Measurements from ENCODE around the gene XYLT1. TPM values are rescaled to one million over a fixed set of nuclear protein-coding genes. Genes with fewer than 3 reads are reported as not detected.
A peak's percentile ranks its signal among the peaks of the same experiment; 100 is the strongest.

The XYLT1 gene
- total RNA-seq, 2 donors from 2014 or later = 21.4 to 22.6 TPM

DNA sequence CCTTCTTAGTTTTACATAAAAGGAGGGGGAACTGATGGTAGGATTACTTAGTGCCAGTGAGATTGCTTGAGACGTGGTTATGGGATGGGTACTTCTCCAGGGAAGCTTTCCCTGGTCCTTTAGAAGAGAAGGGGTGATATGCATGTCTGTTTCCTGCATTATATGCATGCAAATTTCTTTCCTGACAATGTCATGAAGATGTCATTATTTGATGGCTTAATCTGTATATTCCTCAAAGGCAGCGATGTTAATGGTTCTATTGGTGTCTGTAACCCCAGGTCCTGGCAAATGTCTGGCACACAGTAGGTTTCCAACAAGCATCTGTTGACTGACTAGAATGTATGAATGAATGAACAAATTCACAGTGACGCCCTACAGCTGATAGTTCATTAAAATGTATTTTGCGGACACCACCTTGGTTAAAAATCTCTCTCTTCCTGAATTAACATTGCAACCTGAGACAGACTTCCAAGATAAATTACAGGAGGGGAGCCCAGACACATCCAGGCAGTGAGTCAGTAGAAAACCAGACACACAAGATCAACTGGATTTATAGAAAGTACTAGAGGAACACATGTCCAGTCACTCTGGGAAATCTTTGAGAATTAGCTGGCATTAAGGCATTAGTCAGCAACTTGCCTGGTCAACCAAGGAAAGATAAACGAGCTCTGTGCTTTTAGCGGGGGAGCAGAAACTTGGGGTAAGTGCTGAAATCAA is 293.4 kb downstream of the XYLT1 start:
- Mint-ChIP-seq H3K27me3 (no peaks in the 10 kb centered on the region), H3K4me3 (no peak overlapping the region), H3K4me1 (peaks cover 12% of the 10 kb centered on the region), H3K36me3 (ENCODE audit: low read depth) (peaks cover 20% of the 10 kb centered on the region), H3K9me3 (no peaks in the 10 kb centered on the region), H3K27ac (no peak overlapping the region)
- no peak for ATAC-seq (replicated peaks)

DNA sequence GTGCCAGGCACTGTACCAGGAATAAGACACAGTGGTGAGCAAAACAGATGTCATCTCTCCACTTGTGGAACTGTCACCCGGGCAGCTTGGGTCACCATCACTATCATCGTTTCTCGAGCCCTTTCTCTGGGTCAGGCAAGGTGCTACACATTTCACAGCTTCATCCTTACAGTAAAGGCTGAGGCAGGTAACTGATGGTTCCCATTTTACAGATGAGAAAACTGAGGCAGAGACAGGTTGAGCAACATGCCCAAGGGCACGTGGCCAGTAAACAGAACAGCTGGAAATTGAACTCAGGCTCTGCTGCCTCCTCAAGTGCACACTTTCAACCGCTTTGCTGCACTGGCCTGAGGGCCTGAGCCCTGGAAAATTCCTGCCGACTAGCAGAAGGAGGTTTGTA is 294.6 kb downstream of the XYLT1 start:
- Mint-ChIP-seq H3K4me3 (no peak overlapping the region), H3K9me3 (no peaks in the 10 kb centered on the region), H3K27me3 (no peaks in the 10 kb centered on the region), H3K27ac (no peak overlapping the region), H3K4me1 (peaks cover 12% of the 10 kb centered on the region), H3K36me3 (ENCODE audit: low read depth) (peaks cover 26% of the 10 kb centered on the region)
- ATAC-seq (replicated peaks) = no peak

DNA sequence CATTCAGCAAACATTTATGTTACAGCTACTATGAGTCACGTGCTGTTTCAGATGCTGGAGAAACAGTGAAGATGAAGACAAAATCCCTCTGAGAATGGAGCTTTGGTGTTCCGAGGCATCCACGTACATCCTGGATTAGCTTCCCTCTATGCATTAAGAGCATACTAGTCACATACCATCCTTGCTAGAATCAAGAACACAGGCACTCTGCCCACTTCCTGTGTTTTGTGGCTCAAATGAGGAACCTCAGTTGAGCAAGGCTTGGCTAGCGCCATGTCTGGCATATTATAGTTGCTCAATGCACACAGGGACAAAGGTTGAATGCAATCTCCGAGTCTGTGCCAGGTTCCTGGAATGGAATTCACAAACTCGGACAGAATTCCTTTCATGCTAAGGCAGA is 297.5 kb downstream of the XYLT1 start:
- H3K4me3 Mint-ChIP-seq = no peak overlapping the region
- no peaks in the 10 kb centered on the region for H3K27me3 Mint-ChIP-seq
- peaks cover 12% of the 10 kb centered on the region for H3K4me1 Mint-ChIP-seq
- H3K9me3 Mint-ChIP-seq = no peaks in the 10 kb centered on the region
- no peak overlapping the region for H3K27ac Mint-ChIP-seq
- no peak for ATAC-seq (replicated peaks)
- H3K36me3 Mint-ChIP-seq (ENCODE audit: low read depth) = peaks cover 26% of the 10 kb centered on the region

DNA sequence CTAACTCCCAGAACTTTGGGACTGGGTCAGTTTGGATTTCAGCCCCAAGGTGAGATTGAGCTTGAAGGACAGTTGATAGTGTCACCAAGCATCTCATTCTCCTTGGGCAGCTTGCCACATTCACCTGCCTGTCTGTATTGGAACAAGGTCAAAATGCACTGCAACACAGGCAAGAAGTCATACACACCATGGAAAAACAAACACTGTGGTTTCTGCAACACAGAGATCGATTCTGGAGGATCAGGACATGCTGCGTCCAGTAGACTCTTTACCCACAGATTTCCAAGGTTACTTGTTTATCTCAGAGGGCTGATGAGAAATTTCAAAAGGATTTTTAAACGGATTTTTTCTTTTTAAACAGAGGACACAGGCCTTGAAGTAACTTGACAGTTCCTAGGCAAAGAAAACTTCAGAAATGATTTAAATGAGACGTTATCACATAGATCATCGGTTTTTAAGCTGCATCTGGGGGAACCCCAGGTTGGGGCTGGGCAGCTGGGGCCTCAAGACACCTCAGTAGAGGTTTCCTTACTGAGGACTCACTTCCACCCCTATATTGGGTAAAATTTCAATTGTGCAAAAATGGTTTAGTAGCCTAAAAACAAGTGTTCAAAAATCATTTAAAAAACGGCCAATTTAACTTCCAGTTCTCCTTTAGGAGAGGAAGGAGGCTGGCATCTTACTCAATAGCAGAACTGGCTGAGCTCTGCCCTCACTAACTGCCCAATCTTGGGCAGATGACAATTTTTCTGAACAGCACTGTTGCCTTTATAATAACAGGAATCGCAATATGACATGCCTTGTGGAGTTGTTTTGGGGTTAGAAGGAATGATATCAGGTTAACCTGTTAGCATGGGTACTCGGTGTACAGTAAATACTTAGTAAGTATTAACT is 299.3 kb downstream of the XYLT1 start:
- ATAC-seq (replicated peaks) = no peak
- Mint-ChIP-seq H3K4me1 (peaks cover 12% of the 10 kb centered on the region), H3K27ac (peak overlapping the region; percentile 18), H3K4me3 (no peak overlapping the region), H3K36me3 (ENCODE audit: low read depth) (peaks cover 20% of the 10 kb centered on the region), H3K9me3 (no peaks in the 10 kb centered on the region), H3K27me3 (no peaks in the 10 kb centered on the region)

DNA sequence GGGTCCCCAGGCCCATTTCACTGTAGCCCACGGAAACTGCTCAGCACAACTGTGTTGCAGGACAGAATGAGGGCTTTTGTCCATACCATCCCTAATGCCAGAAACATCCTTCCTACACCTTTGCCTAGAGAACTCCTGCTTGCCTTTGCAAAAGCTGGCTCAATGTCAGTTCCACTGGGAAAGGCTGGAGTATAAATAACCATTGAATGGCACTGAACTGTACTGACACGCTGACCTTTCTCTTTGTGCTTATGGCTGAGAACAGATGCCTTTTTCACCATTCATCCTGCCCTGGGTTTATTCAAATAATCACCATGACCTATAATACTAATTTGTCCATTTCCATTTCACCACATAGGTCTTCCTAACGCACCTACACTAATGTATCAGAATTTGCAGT is 300.3 kb downstream of the XYLT1 start:
- peaks cover 16% of the 10 kb centered on the region for H3K4me1 Mint-ChIP-seq
- H3K4me3 Mint-ChIP-seq = no peak overlapping the region
- H3K36me3 Mint-ChIP-seq (ENCODE audit: low read depth) = peaks cover 12% of the 10 kb centered on the region
- no peak for ATAC-seq (replicated peaks)
- H3K27me3 Mint-ChIP-seq = no peaks in the 10 kb centered on the region
- H3K27ac Mint-ChIP-seq = no peak overlapping the region
- H3K9me3 Mint-ChIP-seq = no peaks in the 10 kb centered on the region

DNA sequence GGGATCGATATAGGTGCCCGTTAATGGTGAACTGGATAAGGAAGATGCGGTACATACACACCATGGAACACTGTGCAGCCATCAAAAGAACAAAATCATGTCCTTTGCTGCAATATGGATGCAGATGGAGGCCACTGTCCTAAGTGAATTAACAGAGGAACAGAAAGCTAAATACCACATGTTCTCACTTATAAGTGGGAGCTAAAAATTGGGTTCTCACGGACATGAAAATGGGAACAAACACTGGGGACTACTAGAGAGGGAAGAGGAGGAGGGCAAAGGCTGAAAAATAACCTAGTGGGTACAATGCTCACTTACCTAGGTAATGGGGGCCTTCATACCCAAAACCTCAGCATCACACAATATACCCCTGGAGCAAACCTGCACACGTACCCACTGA is 302.6 kb downstream of the XYLT1 start:
- Mint-ChIP-seq H3K4me1 (peaks cover 8% of the 10 kb centered on the region), H3K4me3 (no peak overlapping the region), H3K36me3 (ENCODE audit: low read depth) (peaks cover 13% of the 10 kb centered on the region), H3K27me3 (no peaks in the 10 kb centered on the region), H3K27ac (no peak overlapping the region), H3K9me3 (no peaks in the 10 kb centered on the region)
- ATAC-seq (replicated peaks) = no peak

DNA sequence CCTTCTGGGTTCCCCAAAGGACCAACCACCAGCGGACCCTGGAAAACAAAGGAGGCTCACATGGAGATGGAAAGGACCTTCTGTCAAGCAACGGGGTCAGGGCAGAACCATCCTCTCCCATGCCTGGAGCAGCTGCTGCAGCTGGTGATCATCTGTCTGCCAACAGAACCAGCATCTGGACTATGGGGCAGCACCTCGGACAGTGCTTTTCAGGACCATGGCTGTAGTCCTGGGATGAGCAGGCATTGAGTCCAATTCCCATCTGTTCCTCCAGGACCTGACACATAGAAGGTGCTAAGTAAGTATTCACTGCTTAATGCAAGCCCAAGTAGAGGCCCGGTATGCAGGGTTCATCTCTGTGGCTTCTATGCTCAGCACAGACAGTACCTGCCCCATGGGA is 304.7 kb downstream of the XYLT1 start:
- no peak for ATAC-seq (replicated peaks)
- H3K9me3 Mint-ChIP-seq = no peaks in the 10 kb centered on the region
- peaks cover 13% of the 10 kb centered on the region for H3K36me3 Mint-ChIP-seq (ENCODE audit: low read depth)
- H3K4me1 Mint-ChIP-seq = peaks cover 5% of the 10 kb centered on the region
- no peaks in the 10 kb centered on the region for H3K27me3 Mint-ChIP-seq
- no peak overlapping the region for H3K27ac Mint-ChIP-seq
- H3K4me3 Mint-ChIP-seq = no peak overlapping the region

DNA sequence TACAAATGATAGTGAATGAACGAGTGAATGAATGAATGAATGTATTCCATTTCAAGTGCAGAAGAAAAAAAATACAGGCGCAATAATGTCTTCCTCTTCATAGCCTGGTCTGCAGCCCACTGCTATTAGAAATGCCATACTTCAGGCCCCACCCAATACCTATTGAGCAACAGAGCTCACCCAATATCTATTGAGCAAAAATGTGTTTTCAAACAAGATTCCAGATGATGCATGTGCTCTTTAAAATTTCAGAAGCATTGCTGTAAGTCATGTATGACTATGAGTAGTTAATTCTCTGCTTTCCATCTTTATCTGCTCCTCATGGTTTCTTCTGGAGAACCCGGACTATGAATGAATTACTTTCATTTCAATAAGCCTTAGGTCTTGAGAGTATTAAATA is 308.2 kb downstream of the XYLT1 start:
- H3K4me3 Mint-ChIP-seq = no peak overlapping the region
- no peaks in the 10 kb centered on the region for H3K9me3 Mint-ChIP-seq

DNA sequence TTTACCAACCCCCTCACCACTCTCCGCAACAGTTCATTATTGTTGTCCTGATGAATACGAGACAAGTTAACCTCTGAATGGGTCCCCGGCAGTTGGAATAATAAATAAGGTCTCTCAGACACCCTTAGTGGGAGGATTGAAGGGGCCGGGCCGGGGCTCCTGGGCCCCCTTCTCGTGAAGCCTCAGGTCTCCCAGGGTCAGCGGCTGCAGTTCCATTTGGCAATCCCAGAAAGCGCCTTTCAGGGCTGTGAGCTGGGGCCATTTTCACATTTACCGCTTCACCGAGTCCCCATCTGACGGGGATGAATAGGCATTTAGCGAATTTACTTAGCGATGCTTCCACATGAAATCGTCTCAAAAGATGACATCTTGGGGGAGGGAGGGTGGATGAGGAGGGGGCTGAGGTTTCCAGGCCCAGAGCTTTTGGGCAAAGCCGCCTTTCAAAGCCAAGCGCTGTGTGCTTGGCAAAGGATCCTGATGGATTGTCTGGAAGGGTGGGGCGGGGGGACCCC is 309.8 kb downstream of the XYLT1 start:
- H3K4me3 Mint-ChIP-seq = no peak overlapping the region
- no peak overlapping the region for H3K27ac Mint-ChIP-seq
- peaks cover 5% of the 10 kb centered on the region for H3K4me1 Mint-ChIP-seq

More for the DNA sequence above, 308.2 kb downstream of the XYLT1 start:
- H3K27ac Mint-ChIP-seq = no peak overlapping the region
- ATAC-seq (replicated peaks) = no peak
- H3K36me3 Mint-ChIP-seq (ENCODE audit: low read depth) = peaks cover 20% of the 10 kb centered on the region
- no peaks in the 10 kb centered on the region for H3K27me3 Mint-ChIP-seq
- H3K4me1 Mint-ChIP-seq = peaks cover 5% of the 10 kb centered on the region

DNA sequence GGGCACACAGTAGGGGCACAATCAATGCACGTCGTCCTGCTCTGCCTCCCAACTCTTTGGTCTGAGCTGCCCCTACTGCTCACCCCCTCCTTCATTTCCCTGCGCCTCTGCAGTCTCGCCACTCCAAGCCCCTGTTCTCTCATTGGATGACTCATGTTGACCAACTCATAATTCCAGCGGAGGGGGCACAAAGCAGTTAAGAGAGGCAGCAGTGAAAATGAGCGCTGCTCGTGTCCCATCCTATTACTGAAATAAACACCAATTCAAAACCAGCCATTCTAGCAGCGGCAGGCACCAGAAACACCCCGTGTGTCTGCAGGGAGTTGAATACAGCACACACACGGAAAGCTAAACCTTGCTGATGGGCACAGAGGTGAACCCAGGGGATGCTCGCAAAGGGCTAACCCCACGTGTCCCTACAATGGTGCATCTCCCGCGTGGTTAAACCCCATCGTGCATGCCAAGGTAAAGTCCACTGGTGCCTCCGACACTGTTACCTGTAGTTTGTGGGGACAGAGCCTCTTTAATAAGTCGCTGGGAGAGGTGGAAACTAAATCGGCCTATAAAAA is 310.4 kb downstream of the XYLT1 start:
- H3K36me3 Mint-ChIP-seq (ENCODE audit: low read depth) = peaks cover 20% of the 10 kb centered on the region
- no peak for ATAC-seq (replicated peaks)
- no peaks in the 10 kb centered on the region for H3K4me1 Mint-ChIP-seq
- H3K27ac Mint-ChIP-seq = no peak overlapping the region
- H3K4me3 Mint-ChIP-seq = no peak overlapping the region
- no peaks in the 10 kb centered on the region for H3K27me3 Mint-ChIP-seq
- H3K9me3 Mint-ChIP-seq = no peaks in the 10 kb centered on the region

More for the DNA sequence above, 309.8 kb downstream of the XYLT1 start:
- Mint-ChIP-seq H3K27me3 (no peaks in the 10 kb centered on the region), H3K9me3 (no peaks in the 10 kb centered on the region), H3K36me3 (ENCODE audit: low read depth) (peaks cover 20% of the 10 kb centered on the region)
- ATAC-seq (replicated peaks) = no peak

DNA sequence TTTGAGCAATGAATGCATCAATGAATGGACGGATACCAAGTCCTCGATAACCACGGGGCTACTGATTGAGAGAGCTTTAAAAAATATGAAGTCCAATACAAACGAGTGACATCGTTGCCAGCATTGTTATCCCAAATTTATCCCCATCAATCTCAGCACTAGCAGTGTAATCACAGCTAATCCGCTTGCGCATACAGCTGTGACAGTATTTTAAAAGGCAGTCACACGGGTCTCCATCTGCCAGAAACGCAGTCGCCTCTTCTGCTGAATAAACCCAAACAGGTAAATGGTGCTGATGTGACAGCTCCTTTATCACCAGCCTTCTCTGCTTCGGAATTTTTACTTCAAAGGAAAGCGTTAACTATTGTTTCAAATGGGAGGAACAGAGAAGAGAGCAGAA is 311.1 kb downstream of the XYLT1 start:
- H3K4me3 Mint-ChIP-seq = no peak overlapping the region
- no peaks in the 10 kb centered on the region for H3K4me1 Mint-ChIP-seq
- H3K27me3 Mint-ChIP-seq = no peaks in the 10 kb centered on the region
- H3K9me3 Mint-ChIP-seq = no peaks in the 10 kb centered on the region
- peaks cover 19% of the 10 kb centered on the region for H3K36me3 Mint-ChIP-seq (ENCODE audit: low read depth)
- ATAC-seq (replicated peaks) = no peak
- no peak overlapping the region for H3K27ac Mint-ChIP-seq

DNA sequence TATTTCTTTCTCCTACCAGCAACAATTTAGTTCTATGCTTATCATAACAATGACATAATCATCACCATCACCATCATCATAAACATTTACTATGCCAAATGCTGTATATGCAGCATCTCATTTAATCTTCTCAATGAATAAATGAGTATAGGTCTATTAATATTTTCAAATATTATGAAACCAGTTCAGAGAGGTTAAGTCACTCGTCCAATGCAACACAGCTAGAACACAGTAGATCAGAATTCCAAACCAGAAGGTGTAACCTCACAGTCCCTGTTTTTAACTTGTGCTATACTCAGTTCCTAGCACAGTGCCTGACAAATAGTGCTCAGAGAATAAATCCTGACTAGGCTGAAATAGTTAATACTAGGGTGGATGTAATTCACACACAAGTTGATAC is 314.8 kb downstream of the XYLT1 start:
- Mint-ChIP-seq H3K27ac (no peak overlapping the region), H3K4me3 (no peak overlapping the region), H3K27me3 (no peaks in the 10 kb centered on the region), H3K36me3 (ENCODE audit: low read depth) (peaks cover 7% of the 10 kb centered on the region), H3K9me3 (no peaks in the 10 kb centered on the region), H3K4me1 (no peaks in the 10 kb centered on the region)
- no peak for ATAC-seq (replicated peaks)

DNA sequence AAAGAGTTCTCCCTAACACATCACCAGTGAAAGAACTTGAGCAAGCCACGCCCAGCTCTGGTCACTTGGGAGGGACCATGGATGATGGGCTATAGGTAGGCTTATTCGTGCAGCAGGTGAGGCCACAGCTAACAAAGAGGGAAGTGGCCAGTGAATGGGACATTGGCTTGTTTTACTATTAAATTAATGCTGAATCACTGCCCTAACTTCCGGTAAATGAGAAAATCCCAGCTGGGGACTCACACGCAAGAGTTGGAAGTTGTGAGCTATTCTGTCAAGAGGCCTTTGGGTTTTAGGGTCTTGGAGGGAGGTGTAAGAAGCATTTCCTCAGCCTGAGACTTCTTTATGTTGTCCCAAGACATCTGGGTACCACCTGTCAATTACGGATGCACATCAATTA is 315.3 kb downstream of the XYLT1 start:
- peaks cover 7% of the 10 kb centered on the region for H3K36me3 Mint-ChIP-seq (ENCODE audit: low read depth)
- no peak overlapping the region for H3K4me3 Mint-ChIP-seq
- peaks cover 2% of the 10 kb centered on the region for H3K4me1 Mint-ChIP-seq
- no peak for ATAC-seq (replicated peaks)
- no peak overlapping the region for H3K27ac Mint-ChIP-seq
- no peaks in the 10 kb centered on the region for H3K9me3 Mint-ChIP-seq
- no peaks in the 10 kb centered on the region for H3K27me3 Mint-ChIP-seq

DNA sequence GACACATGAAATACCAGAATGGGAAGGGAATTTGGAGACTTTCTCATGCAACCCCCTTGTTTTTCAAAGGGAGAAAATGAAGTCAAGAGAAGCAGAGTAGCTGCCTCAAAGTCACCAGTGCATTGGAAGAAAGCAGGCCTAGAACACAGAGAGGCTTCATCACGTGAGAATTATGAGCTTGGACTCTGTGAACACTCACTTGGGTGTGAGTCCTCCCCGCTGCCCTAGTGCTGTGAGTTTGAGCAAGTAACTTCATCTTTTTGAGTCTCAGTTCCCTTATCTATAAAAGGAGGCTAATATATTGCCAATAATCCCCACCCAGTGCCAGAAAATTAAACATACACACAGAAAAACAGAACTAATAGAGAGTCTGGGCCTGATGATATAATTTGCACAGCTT is 315.8 kb downstream of the XYLT1 start:
- Mint-ChIP-seq H3K36me3 (ENCODE audit: low read depth) (peaks cover 7% of the 10 kb centered on the region), H3K4me1 (peaks cover 5% of the 10 kb centered on the region), H3K4me3 (no peak overlapping the region)

More for the DNA sequence above, 315.8 kb downstream of the XYLT1 start:
- Mint-ChIP-seq H3K27ac (no peak overlapping the region), H3K9me3 (no peaks in the 10 kb centered on the region), H3K27me3 (no peaks in the 10 kb centered on the region)
- ATAC-seq (replicated peaks) = no peak
